B cell (primary cell): Measurements from ENCODE around the gene FAM168A. TPM values are rescaled to one million over a fixed set of nuclear protein-coding genes. Genes with fewer than 3 reads are reported as not detected.

Source experiments
- ATAC-seq: fragments of 200-7000 bp; cut with Tn5 transposase; one replicate; pipeline ENCODE4 v1.10.0; 2021; ENCODE audit warnings: low read depth, mild to moderate bottlenecking, moderate number of reproducible peaks, moderate library complexity
- CTCF ChIA-PET: fragments of 350-600 bp; sonication (Branson Sonifier 250); formaldehyde crosslinking; loops from one replicate; lab custom pipeline; 2021; ENCODE audit warnings: antibody characterized with exemption, inconsistent platforms; lab: Charles Lee
- POLR2A ChIA-PET: fragments of 350-600 bp; sonication (Branson Sonifier 250); formaldehyde crosslinking; loops from one replicate; lab custom pipeline; 2021; ENCODE audit warnings: antibody characterized with exemption; lab: Charles Lee
- DNase-seq: peaks from one replicate; pipeline ENCODE4 v3.0.0; 2013
- H2AFZ ChIP-seq: 2 replicates; pipeline ENCODE4 v1.6.1; 2012; ENCODE audit warnings: mild to moderate bottlenecking, low read depth, low read length; ENCODE audit not compliant: insufficient read depth, poor library complexity, severe bottlenecking
- H3K27ac ChIP-seq, 2 donors: 1 replicate in 1 of 2; 2 replicates in 1 of 2; pipeline ENCODE4 v1.5.1; 2012 to 2013; ENCODE audit warnings: low read length in 2 of 2, mild to moderate bottlenecking in 2 of 2, moderate library complexity in 1 of 2
- H3K27me3 ChIP-seq, 4 experiments: fragments of 200-600 bp in 1 of 4; sonication (generic) in 1 of 4; replicated peaks in 1 of 4; 1 replicate in 2 of 4; 2 replicates in 2 of 4; pipeline versions ENCODE4 v1.6.1 to v1.7.0; 2013 to 2016; ENCODE audit warnings: low read length in 3 of 4, mild to moderate bottlenecking in 2 of 4, mixed read lengths in 1 of 4, moderate library complexity in 1 of 4; ENCODE audit not compliant: insufficient read depth in 4 of 4, control insufficient read depth in 3 of 4; ENCODE audit errors: control extremely low read depth in 1 of 4
- H3K36me3 ChIP-seq, 2 experiments: replicated peaks in 1 of 2; 1 replicate in 1 of 2; 2 replicates in 1 of 2; pipeline versions ENCODE4 v1.6.1 to v1.7.1; 2013; ENCODE audit warnings: low read length in 1 of 2; ENCODE audit not compliant: insufficient read depth in 2 of 2, control insufficient read depth in 1 of 2; ENCODE audit errors: control extremely low read depth in 1 of 2, extremely low read depth in 1 of 2
- H3K4me1 ChIP-seq, 2 donors: fragments of 200-600 bp in 1 of 2; sonication (generic) in 1 of 2; 1 replicate in 1 of 2; 2 replicates in 1 of 2; pipeline versions ENCODE4 v1.5.1 to v1.6.1; 2013 to 2017; ENCODE audit warnings: low read length in 2 of 2; ENCODE audit not compliant: control insufficient read depth in 2 of 2, insufficient read depth in 2 of 2
- H3K4me2 ChIP-seq: replicated peaks from 2 replicates; pipeline ENCODE3; 2012; ENCODE audit warnings: mild to moderate bottlenecking, low read depth, low read length; ENCODE audit not compliant: poor library complexity, severe bottlenecking
- H3K4me3 ChIP-seq, 5 experiments: fragments of 200-600 bp in 1 of 5; sonication (generic) in 1 of 5; 1 replicate in 3 of 5; 2 replicates in 2 of 5; pipeline versions ENCODE4 v1.5.1 to v1.7.0; 2011 to 2016; ENCODE audit warnings: low read length in 4 of 5, mild to moderate bottlenecking in 4 of 5, low read depth in 2 of 5, control low read depth in 1 of 5, moderate library complexity in 1 of 5; ENCODE audit not compliant: insufficient read depth in 1 of 5; ENCODE audit errors: control extremely low read depth in 1 of 5, extremely low read depth in 1 of 5
- H3K79me2 ChIP-seq: fragments of 200-600 bp; sonication (generic); one replicate; pipeline ENCODE4 v1.6.0; 2016; ENCODE audit warnings: low read length; ENCODE audit not compliant: control insufficient read depth, insufficient read depth
- H3K9ac ChIP-seq: fragments of 200-600 bp; sonication (generic); 2 replicates; pipeline ENCODE4 v1.6.1; 2017; ENCODE audit warnings: mild to moderate bottlenecking, low read length, moderate library complexity
- H3K9me3 ChIP-seq, 3 donors: one replicate each; pipeline versions ENCODE4 v1.6.1 to v1.7.1; 2013; ENCODE audit warnings: low read length in 2 of 3; ENCODE audit not compliant: control insufficient read depth in 2 of 3, insufficient read depth in 1 of 3; ENCODE audit errors: control extremely low read depth in 1 of 3
- H4K20me1 ChIP-seq: 2 replicates; pipeline ENCODE4 v1.6.0; 2012; ENCODE audit warnings: mild to moderate bottlenecking, low read length; ENCODE audit not compliant: insufficient read depth, control insufficient read depth, poor library complexity, severe bottlenecking
- H3K27ac Mint-ChIP-seq: one replicate; pipeline ENCODE4 v1.8.0; 2021; ENCODE audit warnings: mixed read lengths
- H3K27me3 Mint-ChIP-seq: one replicate; pipeline ENCODE4 v1.8.0; 2021; ENCODE audit warnings: mixed read lengths
- H3K4me1 Mint-ChIP-seq: one replicate; pipeline ENCODE4 v1.8.0; 2021; ENCODE audit warnings: mixed read lengths
- H3K4me3 Mint-ChIP-seq: one replicate; pipeline ENCODE4 v1.8.0; 2021; ENCODE audit warnings: mixed read lengths
- H3K9me3 Mint-ChIP-seq: one replicate; pipeline ENCODE4 v1.8.0; 2022; ENCODE audit warnings: mixed read lengths; ENCODE audit not compliant: insufficient read depth
- CTCF ChIP-seq: fragments of 200-600 bp; IDR thresholded peaks from one replicate; pipeline ENCODE4 v1.8.0; 2022; ENCODE audit warnings: antibody characterized with exemption, mild to moderate bottlenecking
- EZH2 ChIP-seq: IDR thresholded peaks from 2 replicates; pipeline ENCODE4 v1.6.1; 2012; ENCODE audit warnings: borderline replicate concordance, low read depth, mild to moderate bottlenecking, moderate library complexity, low read length; ENCODE audit not compliant: insufficient read depth, poor library complexity, severe bottlenecking
- WGBS: methylation state at CpG from one replicate; pipeline ENCODE4 v1.1.5; 2013; ENCODE audit warnings: missing lambda C conversion rate; ENCODE audit not compliant: insufficient coverage; 5-methylcytosine and 5-hydroxymethylcytosine counted together
- intact Hi-C: fragments of 100-400 bp; cut with micrococcal nuclease; formaldehyde crosslinking; loops from one replicate; pipeline ENCODE4 v1.10.0; 2022
- polyA plus RNA-seq: library from polyadenylated mRNA; depleted of rRNA; stranded (reverse); fragments of >200 nt; gene quantifications from 2 replicates; pipeline ENCODE4 v1.2.3, GENCODE V29; 2012
- total RNA-seq, 2 donors: library from RNA; stranded (reverse); fragments of 120-200 nt in 1 of 2; gene quantifications; 1 replicate in 1 of 2; 2 replicates in 1 of 2; pipeline versions ENCODE4 v1.2.3 to v1.2.4, GENCODE V29; 2013 to 2022

FAM168A gene
- total and polyA plus RNA-seq, 2 donors (not counting 1 experiment from before 2014, with no cell fraction given), result 11.0 to 26.8 TPM

- peaks cover 2 to 6% of the 10 kb centered on the region in 2 experiments for H3K36me3 ChIP-seq
- WGBS, result no CpG with 5 or more reads among the region's 2 CpGs
- POLR2A ChIA-PET, result no interaction called here
- TF ChIP-seq CTCF (no peak), EZH2 (no peak)
- H4K20me1 ChIP-seq, result no peaks in the 10 kb centered on the region
- DNase-seq (no peak), ATAC-seq (no peak)
- intact Hi-C loops, result no loop called here
- H3K27me3 ChIP-seq, result no peaks in the 10 kb centered on the region
- Mint-ChIP-seq H3K4me3 (no peak overlapping the region), H3K27ac (no peak overlapping the region), H3K4me1 (peaks cover 6% of the 10 kb centered on the region), H3K9me3 (no peaks in the 10 kb centered on the region), H3K27me3 (no peaks in the 10 kb centered on the region)
- H3K27ac ChIP-seq, result no peak overlapping the region
- H3K4me3 ChIP-seq, result no peak overlapping the region
- H3K79me2 ChIP-seq, result peaks cover 2% of the 10 kb centered on the region
- H2AFZ ChIP-seq, result no peak overlapping the region
- no peak overlapping the region for H3K9ac ChIP-seq
- H3K4me1 ChIP-seq, result no peaks in the 10 kb centered on the region
- H3K9me3 ChIP-seq, result no peaks in the 10 kb centered on the region
- CTCF ChIA-PET, result no interaction called here
- no peak overlapping the region for H3K4me2 ChIP-seq
Measured at GRCh38 chr11:73564903-73565302, 33.0 kb downstream of the FAM168A start.

GRCh38 chr11:73563539-73564200, 34.2 kb downstream of the FAM168A start:
- Mint-ChIP-seq H3K27me3 (no peaks in the 10 kb centered on the region), H3K4me1 (peaks cover 6% of the 10 kb centered on the region), H3K27ac (no peak overlapping the region), H3K9me3 (no peaks in the 10 kb centered on the region), H3K4me3 (no peak overlapping the region)
- H3K36me3 ChIP-seq, result peaks cover 0 to 4% of the 10 kb centered on the region in 2 experiments
- no peak for DNase-seq
- TF ChIP-seq CTCF (no peak), EZH2 (no peak)
- no peaks in the 10 kb centered on the region for H3K27me3 ChIP-seq
- no peaks in the 10 kb centered on the region for H4K20me1 ChIP-seq
- no peak overlapping the region for H3K9ac ChIP-seq
- peaks cover 2% of the 10 kb centered on the region for H3K79me2 ChIP-seq
- ChIA-PET CTCF (interaction anchor here (1.2 kb wide), 1 partner anchor 62 kb away, joined by 3 read pairs; no protein-coding TSS in a partner anchor), POLR2A (no interaction called here)
- H3K27ac ChIP-seq, result no peak overlapping the region
- no peak overlapping the region for H3K4me2 ChIP-seq
- no peak for ATAC-seq
- intact Hi-C loops, result no loop called here
- 83% methylated on average over 1 of the region's 2 CpGs for WGBS
- no peaks in the 10 kb centered on the region for H3K4me1 ChIP-seq
- no peak overlapping the region for H3K4me3 ChIP-seq
- H3K9me3 ChIP-seq, result no peaks in the 10 kb centered on the region
- no peak overlapping the region for H2AFZ ChIP-seq
